WERI-Rb-1 (cell line): ENCODE data around the gene RAB36.

Experiments
- DNase-seq: peaks from one replicate; pipeline ENCODE4 v3.0.0-alpha.2; 2020
- H3K27ac ChIP-seq: fragments of 250-450 bp; sonication (Bioruptor Pico); 2 replicates; pipeline ENCODE4 v1.5.1; 2020; ENCODE audit warnings: mild to moderate bottlenecking, moderate library complexity
- H3K27me3 ChIP-seq: fragments of 250-450 bp; sonication (Bioruptor Pico); 2 replicates; pipeline ENCODE4 v1.5.1; 2021; ENCODE audit warnings: mild to moderate bottlenecking, low read depth, moderate library complexity; ENCODE audit not compliant: insufficient read depth, severe bottlenecking
- H3K36me3 ChIP-seq: fragments of 250-450 bp; sonication (Bioruptor Pico); 2 replicates; pipeline ENCODE4 v1.5.1; 2020; ENCODE audit warnings: mild to moderate bottlenecking, moderate library complexity
- H3K4me3 ChIP-seq: 2 replicates; pipeline ENCODE4 v1.5.1; 2011; ENCODE audit warnings: low read depth, mild to moderate bottlenecking, control low read depth, low read length
- H3K9me3 ChIP-seq: fragments of 250-450 bp; sonication (Bioruptor Pico); 2 replicates; pipeline ENCODE4 v1.5.1; 2021; ENCODE audit warnings: mild to moderate bottlenecking, moderate library complexity; ENCODE audit not compliant: severe bottlenecking
- CTCF ChIP-seq: IDR thresholded peaks from 2 replicates; pipeline ENCODE4 v1.5.1; 2011; ENCODE audit warnings: low read depth, mild to moderate bottlenecking, control low read depth, inconsistent platforms, low read length

Gene RAB36

GRCh38 chr22:23103199-23103954 is 41.9 kb upstream of the RAB36 start:
- peaks cover 54% of the 10 kb centered on the region for H3K36me3 ChIP-seq
- H3K27me3 ChIP-seq = no peaks in the 10 kb centered on the region

GRCh38 chr22:23104187-23104971 is 40.9 kb upstream of the RAB36 start:
- Histone ChIP-seq H3K36me3 (peaks cover 47% of the 10 kb centered on the region), H3K9me3 (no peaks in the 10 kb centered on the region), H3K4me3 (no peak overlapping the region), H3K27me3 (no peaks in the 10 kb centered on the region), H3K27ac (peak overlapping the region; percentile 92)
- peak; percentile 90 for DNase-seq
- TF ChIP-seq CTCF = no peak

More at GRCh38 chr22:23103199-23103954, 41.9 kb upstream of the RAB36 start:
- Histone ChIP-seq H3K4me3 (no peak overlapping the region), H3K27ac (peak overlapping the region; percentile 92), H3K9me3 (no peaks in the 10 kb centered on the region)
- TF ChIP-seq CTCF = peak; percentile 17; the same call in 1 of the 2 replicates
- DNase-seq = no peak

- peaks cover 38% of the 10 kb centered on the region for H3K36me3 ChIP-seq
- no peaks in the 10 kb centered on the region for H3K27me3 ChIP-seq
- H3K27ac ChIP-seq = peak overlapping the region; percentile 92
Observed at GRCh38 chr22:23105304-23105703, 40.0 kb upstream of the RAB36 start.

GRCh38 chr22:23105919-23106318 is 39.4 kb upstream of the RAB36 start:
- Histone ChIP-seq H3K4me3 (no peak overlapping the region), H3K27ac (peak overlapping the region; percentile 92), H3K27me3 (no peaks in the 10 kb centered on the region), H3K36me3 (peaks cover 33% of the 10 kb centered on the region), H3K9me3 (no peaks in the 10 kb centered on the region)
- no peak for DNase-seq
- TF ChIP-seq CTCF = no peak

More at GRCh38 chr22:23105304-23105703, 40.0 kb upstream of the RAB36 start:
- no peak for DNase-seq
- H3K9me3 ChIP-seq = no peaks in the 10 kb centered on the region
- H3K4me3 ChIP-seq = no peak overlapping the region
- TF ChIP-seq CTCF = no peak

GRCh38 chr22:23106344-23106743 is 38.9 kb upstream of the RAB36 start:
- DNase-seq = no peak
- H3K9me3 ChIP-seq = no peaks in the 10 kb centered on the region
- no peak overlapping the region for H3K4me3 ChIP-seq
- no peak for TF ChIP-seq CTCF
- H3K27me3 ChIP-seq = no peaks in the 10 kb centered on the region
- H3K27ac ChIP-seq = peak overlapping the region; percentile 92
- H3K36me3 ChIP-seq = peaks cover 34% of the 10 kb centered on the region
